Stimulated activated CD8-positive, alpha-beta memory T cell treated with anti-CD3 and anti-CD28 coated beads, Interleukin-4, amount 100 ng/mL, for 4 hours (primary cell): ENCODE measurements around the gene KLF15.

ENCODE experiments used
- DNase-seq, 2 donors: peaks; one replicate each; pipeline ENCODE4 v3.0.0-alpha.2; 2020; ENCODE audit warnings: low read depth in 2 of 2, low spot score in 1 of 2

Gene KLF15

GRCh38 chr3:126322181-126322967 is 34.8 kb downstream of the KLF15 start:
- DNase-seq, result no peak

GRCh38 chr3:126321490-126321889 is 35.7 kb downstream of the KLF15 start:
- DNase-seq, result no peak

- no peak for DNase-seq
These were observed 36.5 kb downstream of the KLF15 start for GRCh38 chr3:126320517-126321293.

- no peak for DNase-seq
These were observed 37.4 kb downstream of the KLF15 start for GRCh38 chr3:126319701-126320295.

- no peak for DNase-seq
These were observed 39.9 kb downstream of the KLF15 start for GRCh38 chr3:126317029-126317996.

- no peak for DNase-seq
These were observed 40.7 kb downstream of the KLF15 start for GRCh38 chr3:126316501-126316939.

GRCh38 chr3:126316031-126316461 is 41.2 kb downstream of the KLF15 start:
- no peak for DNase-seq

- DNase-seq, result no peak
These were observed 42.2 kb downstream of the KLF15 start for GRCh38 chr3:126314790-126315658.

GRCh38 chr3:126314305-126314789 is 42.9 kb downstream of the KLF15 start:
- no peak for DNase-seq

GRCh38 chr3:126313580-126314304 is 43.5 kb downstream of the KLF15 start:
- no peak for DNase-seq

- no peak for DNase-seq
These were observed 44.0 kb downstream of the KLF15 start for GRCh38 chr3:126313166-126313565.

GRCh38 chr3:126312341-126312740 is 44.9 kb downstream of the KLF15 start:
- no peak for DNase-seq

GRCh38 chr3:126311338-126311978 is 45.8 kb downstream of the KLF15 start:
- DNase-seq, result no peak

GRCh38 chr3:126310816-126311215 is 46.4 kb downstream of the KLF15 start:
- no peak for DNase-seq

GRCh38 chr3:126309861-126310655 is 47.1 kb downstream of the KLF15 start:
- DNase-seq, result no peak

- DNase-seq, result no peak
These were observed 48.0 kb downstream of the KLF15 start for GRCh38 chr3:126309165-126309564.

- DNase-seq, result no peak
These were observed 48.6 kb downstream of the KLF15 start for GRCh38 chr3:126308394-126309125.
